SK-N-SH (cell line): ENCODE data around the gene SPRING1.

ENCODE experiments used
- FOXJ3 ChIP-seq: sonication (generic); formaldehyde crosslinking; IDR thresholded peaks from 2 replicates; pipeline ENCODE4 v1.5.1; 2020; ENCODE audit warnings: mild to moderate bottlenecking, missing genetic modification reagents
- YY1 ChIP-seq: IDR thresholded peaks from 2 replicates; pipeline ENCODE4 v1.4.0; 2012; ENCODE audit warnings: low read depth, mild to moderate bottlenecking
- TF ChIP-seq, protein P1 (sequence below): fragments of 200-600 bp; sonication (generic); IDR thresholded peaks from 2 replicates; pipeline ENCODE4 v1.6.1; 2017; ENCODE audit warnings: antibody characterized with exemption, mild to moderate bottlenecking, moderate library complexity
- TF ChIP-seq, protein P2 (sequence below): fragments of 150-350 bp; IDR thresholded peaks from 2 replicates; pipeline ENCODE4 v1.6.1; 2017; ENCODE audit warnings: antibody characterized with exemption, low read length, low read depth, borderline replicate concordance

GRCh38 chr12:116749884-116750283, 12.0 kb upstream of the SPRING1 start:
- TF ChIP-seq YY1 (no peak), FOXJ3 (CRISPR knock-in tag) (no peak)
- TF ChIP-seq, protein P1, sequence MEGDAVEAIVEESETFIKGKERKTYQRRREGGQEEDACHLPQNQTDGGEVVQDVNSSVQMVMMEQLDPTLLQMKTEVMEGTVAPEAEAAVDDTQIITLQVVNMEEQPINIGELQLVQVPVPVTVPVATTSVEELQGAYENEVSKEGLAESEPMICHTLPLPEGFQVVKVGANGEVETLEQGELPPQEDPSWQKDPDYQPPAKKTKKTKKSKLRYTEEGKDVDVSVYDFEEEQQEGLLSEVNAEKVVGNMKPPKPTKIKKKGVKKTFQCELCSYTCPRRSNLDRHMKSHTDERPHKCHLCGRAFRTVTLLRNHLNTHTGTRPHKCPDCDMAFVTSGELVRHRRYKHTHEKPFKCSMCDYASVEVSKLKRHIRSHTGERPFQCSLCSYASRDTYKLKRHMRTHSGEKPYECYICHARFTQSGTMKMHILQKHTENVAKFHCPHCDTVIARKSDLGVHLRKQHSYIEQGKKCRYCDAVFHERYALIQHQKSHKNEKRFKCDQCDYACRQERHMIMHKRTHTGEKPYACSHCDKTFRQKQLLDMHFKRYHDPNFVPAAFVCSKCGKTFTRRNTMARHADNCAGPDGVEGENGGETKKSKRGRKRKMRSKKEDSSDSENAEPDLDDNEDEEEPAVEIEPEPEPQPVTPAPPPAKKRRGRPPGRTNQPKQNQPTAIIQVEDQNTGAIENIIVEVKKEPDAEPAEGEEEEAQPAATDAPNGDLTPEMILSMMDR: no peak
- TF ChIP-seq, protein P2, sequence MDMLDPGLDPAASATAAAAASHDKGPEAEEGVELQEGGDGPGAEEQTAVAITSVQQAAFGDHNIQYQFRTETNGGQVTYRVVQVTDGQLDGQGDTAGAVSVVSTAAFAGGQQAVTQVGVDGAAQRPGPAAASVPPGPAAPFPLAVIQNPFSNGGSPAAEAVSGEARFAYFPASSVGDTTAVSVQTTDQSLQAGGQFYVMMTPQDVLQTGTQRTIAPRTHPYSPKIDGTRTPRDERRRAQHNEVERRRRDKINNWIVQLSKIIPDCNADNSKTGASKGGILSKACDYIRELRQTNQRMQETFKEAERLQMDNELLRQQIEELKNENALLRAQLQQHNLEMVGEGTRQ: no peak
